IPS-11a (cell line): ENCODE data around the gene RAD51C.
"Not testable (repeated sequence)": the region's sequence is repeated elsewhere in the genome, so short reads cannot be mapped to it uniquely, and the experiment has no call there.

Experiments used
- H3K4me3 ChIP-seq: one replicate; pipeline ENCODE4 v1.5.1; 2013; ENCODE audit warnings: low read depth, low read length, control low read depth

The RAD51C gene

GRCh38 chr17:58692239-58693055 is at the start of gene RAD51C:
Gene RAD51C, plus strand, starts transcription at chr17:58692602. Its CDS starts 42 bp downstream, at chr17:58692644.
- peak within 1 kb of the TSS; percentile 24 for H3K4me3 ChIP-seq

DNA sequence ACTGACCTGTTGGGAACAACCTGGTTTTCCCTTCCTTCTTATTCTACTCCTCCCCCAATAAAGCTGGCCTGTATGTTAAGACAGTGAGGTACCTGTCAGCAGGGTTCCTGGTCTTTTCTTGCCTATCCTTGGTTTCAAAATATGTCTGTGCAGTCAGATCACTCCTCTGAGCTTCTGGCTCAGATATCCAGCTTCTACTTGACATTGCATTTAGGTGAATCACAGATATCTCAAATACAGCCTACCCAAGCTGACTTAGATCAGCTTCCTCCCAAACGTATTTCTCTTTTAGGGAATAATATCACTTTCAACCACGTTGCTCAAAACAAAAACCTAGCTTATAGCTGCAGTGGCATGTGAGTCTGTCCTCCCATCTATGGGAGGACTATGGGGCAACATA is 49.3 kb upstream of the RAD51C start:
- H3K4me3 ChIP-seq, result no peak overlapping the region

GRCh38 chr17:58648236-58648635 is 44.2 kb upstream of the RAD51C start:
- H3K4me3 ChIP-seq, result no peak overlapping the region

GRCh38 chr17:58657962-58658803 is 34.2 kb upstream of the RAD51C start:
- not testable (repeated sequence) for H3K4me3 ChIP-seq

GRCh38 chr17:58658804-58659713 is 33.3 kb upstream of the RAD51C start:
- peak overlapping the region; percentile 40 for H3K4me3 ChIP-seq

DNA sequence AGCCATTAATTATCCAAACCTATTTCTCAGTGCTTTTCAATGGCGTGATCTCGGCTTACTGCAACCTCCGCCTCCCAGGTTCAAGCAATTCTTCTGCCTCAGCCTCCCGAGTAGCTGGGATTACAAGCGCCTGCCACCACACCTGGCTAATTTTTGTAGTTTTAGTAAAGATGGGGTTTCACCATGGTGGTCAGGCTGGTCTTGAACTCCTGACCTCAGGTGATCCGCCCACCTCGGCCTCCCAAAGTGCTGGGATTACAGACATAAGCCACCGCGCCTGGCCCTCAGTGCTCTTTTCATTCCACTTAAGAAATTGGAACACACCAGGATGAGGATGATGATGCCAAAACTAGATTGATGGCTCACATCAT is 32.7 kb upstream of the RAD51C start:
- peak overlapping the region; percentile 40 for H3K4me3 ChIP-seq

DNA sequence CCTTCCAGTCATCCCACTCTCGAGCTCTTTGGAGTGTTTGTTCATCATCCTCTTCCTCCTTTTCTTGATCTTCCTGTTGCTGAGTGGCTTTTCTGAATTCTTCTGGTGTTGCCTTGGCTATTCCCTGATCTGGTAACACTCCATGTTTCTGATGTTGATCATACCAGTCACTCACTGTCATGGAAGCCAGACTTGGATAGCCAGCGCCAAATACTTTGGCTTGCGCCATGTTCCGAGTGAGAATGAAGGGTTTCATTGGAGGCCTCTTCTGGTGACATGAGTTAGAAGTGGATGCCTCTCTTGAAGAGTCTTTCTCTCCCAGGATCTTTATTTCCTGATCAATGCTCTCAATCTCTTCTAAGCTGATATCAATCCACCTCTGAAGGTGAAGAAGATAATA is 31.8 kb upstream of the RAD51C start:
- no peak overlapping the region for H3K4me3 ChIP-seq

DNA sequence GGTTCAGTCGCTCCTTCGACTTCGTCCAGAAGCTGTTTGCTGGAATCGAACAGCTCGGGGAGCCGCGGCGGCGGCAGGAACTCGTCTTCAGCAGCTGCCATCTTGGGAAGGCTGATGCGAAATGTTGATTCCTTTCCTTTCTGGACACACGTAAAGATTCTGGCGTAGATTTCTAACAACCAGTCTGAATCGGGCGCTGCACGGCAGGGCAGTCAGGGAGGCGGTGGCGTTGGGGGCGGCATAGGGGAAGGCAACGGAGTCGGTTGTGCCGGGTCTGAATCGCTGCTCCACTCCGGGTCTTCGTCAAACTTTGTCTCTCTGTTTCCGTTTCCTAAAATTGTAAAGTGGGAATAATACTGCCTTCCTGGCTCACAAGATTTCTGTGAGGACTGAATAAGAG is 30.9 kb upstream of the RAD51C start:
- H3K4me3 ChIP-seq, result no peak overlapping the region

GRCh38 chr17:58664302-58664701 is 28.1 kb upstream of the RAD51C start:
- H3K4me3 ChIP-seq, result no peak overlapping the region

DNA sequence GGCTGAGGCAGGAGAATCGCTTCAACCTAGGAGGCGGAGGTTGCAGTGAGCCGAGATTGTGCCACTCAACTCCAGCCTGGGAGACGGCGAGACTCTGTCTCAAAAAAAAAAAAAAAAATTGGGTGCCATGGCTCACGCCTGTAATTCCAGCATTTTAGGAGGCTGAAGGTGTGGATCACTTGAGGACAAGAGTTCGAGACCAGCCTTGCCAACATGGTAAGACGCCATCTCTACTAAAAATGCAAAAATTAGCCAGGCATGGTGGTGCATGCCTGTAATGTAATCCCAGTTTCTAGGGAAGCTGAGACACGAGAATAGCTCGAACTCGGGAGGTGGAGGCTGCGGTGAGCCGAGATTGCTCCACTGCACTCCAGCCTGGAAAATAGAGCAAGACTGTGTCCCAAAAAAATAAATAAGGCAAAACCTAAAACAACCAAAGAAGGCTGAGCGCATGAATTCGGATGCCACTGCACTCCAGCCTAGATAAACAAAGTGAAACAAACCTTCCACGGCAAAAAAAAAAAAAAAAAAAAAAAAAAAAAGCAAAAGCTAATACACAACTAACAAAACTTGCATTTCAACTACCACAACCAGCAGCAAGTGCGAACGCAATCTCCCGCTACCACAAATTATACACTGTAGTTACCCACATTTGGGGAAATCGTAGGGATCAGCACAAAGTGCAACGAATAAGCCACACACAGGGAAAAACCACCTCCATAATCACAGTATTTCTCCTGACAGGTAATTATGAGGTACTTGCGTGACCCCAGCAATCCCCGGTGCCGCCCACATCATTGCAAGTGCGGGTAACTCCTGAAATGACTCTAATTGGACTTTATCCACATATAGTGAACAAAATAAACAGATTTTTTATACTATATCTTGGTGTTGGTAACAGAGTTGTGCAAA is 26.2 kb upstream of the RAD51C start:
- H3K4me3 ChIP-seq, result no peak overlapping the region

DNA sequence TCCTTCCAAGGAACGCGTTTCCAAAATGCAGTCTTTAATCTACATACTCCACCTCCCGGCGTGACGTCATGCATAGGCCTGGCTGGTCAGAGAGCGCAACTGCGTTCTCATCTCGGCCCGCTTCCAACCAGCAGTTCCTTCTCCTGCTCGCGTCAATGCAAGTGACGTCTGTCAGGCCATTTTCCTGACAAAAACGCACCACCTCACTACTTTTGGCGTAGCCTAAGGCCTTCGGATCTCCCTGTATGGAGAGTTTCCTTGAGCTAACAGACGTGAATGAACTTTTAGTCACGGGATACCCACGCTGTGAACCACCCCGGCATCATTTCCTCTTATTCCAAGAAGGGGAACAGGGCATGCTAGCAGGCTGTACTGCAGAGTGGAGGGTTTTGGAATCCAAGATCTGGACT is 25.5 kb upstream of the RAD51C start:
- no peak overlapping the region for H3K4me3 ChIP-seq

DNA sequence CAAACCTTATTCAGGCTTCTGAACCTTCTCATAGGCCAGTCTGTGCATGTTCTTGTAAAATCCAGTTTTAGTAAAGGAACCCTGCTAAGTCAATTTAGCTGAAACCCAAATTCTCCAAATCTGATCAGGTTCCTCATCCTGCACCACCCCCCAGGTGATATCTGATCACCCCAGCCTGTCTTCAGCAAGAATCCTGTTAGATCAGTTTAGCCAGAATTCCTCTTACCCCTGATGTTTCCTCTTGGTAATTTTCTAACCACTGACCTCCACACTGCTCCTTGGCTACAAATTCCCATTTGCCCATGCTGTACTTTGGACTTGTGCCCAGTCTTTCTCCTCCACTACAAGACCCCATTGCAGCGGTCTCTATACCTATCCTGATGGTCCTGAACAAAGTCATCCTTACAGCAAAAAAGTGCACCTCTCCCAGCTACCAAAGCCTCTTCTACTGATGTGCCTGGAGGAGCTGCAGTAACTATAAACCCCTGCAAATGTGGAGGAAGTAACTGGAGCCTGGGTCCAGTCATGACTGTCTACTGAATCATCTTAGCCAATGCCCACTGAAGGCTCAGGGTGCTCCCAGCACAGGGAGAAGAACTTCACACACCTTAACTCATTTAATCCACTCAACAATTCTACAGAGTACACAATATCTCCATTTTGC is 24.3 kb upstream of the RAD51C start:
- H3K4me3 ChIP-seq, result peak overlapping the region; percentile 4

- H3K4me3 ChIP-seq, result no peak overlapping the region
Measured at GRCh38 chr17:58668598-58668935, 23.8 kb upstream of the RAD51C start.

DNA sequence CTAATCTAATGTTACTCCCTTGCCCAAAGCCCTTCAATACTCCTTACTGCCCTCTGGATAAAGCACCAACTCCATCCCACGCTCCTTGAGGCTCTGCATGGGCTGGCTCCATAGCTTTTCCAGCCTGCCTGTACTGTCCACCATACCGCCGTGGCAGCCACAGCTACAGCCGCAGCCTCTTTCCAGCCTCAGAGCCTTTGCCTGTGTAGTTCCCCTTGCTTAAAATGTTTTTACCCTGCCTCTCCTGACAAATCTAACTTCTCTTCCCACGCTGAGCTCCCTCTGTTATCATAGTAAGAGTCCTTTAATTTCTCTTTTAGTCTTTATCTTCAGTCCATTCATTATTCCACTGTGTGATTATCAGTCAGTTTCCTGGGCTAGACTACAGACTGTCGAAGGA is 22.5 kb upstream of the RAD51C start:
- H3K4me3 ChIP-seq, result no peak overlapping the region

DNA sequence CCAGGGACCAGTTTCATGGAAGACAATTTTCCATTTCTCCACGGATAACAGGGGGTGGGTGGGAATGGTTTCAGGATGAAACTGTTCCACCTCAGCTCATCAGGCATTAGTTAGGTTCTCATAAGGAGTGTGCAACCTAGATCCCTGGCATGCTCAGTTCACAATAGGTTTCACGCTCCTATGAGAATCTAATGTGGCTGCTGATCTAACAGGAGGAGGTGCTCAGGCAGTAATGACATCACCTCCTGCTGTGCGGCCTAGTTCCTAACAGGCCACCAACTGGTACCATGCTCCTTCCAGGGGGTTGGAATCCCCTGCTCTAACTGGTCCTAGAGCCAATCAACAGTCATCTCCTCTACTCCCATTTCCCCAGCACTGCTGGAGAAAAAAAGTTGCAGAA is 20.4 kb upstream of the RAD51C start:
- no peak overlapping the region for H3K4me3 ChIP-seq

DNA sequence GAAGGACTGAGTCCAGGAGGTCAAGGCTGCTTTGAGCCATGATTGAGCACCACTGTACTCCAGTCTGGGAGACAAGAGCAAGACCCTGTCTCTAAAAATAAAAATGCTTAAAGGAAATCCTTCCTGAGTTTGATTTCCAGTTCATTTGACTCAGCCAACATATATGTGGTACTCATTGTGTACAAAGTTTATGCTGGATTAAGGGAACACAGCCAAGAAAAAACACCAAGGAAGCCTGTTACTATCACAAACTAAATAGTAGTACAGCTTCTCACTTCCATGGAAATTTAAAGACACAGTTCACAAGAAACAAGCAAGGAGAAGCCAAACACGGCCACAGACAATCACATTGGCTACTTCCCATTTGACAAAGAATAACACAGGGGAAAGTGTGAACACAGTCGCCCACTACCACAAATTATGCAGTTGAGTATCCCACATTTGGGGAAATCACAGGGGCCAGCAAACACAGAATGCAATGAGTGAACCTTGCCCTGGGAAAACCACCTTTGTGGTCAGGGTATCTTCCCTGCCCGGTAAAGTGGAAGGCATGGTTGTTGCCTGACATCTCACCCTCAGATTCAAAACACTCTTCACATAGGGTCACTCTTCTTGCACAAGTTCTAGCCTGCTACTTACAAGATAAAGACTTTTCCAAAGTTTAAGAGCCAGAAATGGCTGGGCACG is 15.1 kb upstream of the RAD51C start:
- H3K4me3 ChIP-seq, result no peak overlapping the region

- not testable (repeated sequence) for H3K4me3 ChIP-seq
Measured at GRCh38 chr17:58678287-58678686, 14.1 kb upstream of the RAD51C start.

GRCh38 chr17:58679263-58680037 is 13.0 kb upstream of the RAD51C start:
- no peak overlapping the region for H3K4me3 ChIP-seq
